HG02840 (cell line): ENCODE results near the gene RSPH4A.
"Not testable (repeated sequence)": the region's sequence is repeated elsewhere in the genome, so short reads cannot be mapped to it uniquely, and the experiment has no call there.

Experiments
- ATAC-seq: cut with Tn5 transposase; IDR thresholded peaks from one replicate; pipeline ENCODE4 v1.9.1; 2021; ENCODE audit warnings: mild to moderate bottlenecking, moderate library complexity, moderate number of reproducible peaks; ENCODE audit not compliant: unreplicated experiment, low FRiP score

RSPH4A gene

GRCh38 chr6:116624036-116624805 lies 7.9 kb downstream of the RSPH4A start:
- no peak for ATAC-seq

GRCh38 chr6:116625872-116626271 lies 9.6 kb downstream of the RSPH4A start:
- no peak for ATAC-seq

GRCh38 chr6:116629563-116629981 lies 13.3 kb downstream of the RSPH4A start:
- ATAC-seq: no peak

DNA sequence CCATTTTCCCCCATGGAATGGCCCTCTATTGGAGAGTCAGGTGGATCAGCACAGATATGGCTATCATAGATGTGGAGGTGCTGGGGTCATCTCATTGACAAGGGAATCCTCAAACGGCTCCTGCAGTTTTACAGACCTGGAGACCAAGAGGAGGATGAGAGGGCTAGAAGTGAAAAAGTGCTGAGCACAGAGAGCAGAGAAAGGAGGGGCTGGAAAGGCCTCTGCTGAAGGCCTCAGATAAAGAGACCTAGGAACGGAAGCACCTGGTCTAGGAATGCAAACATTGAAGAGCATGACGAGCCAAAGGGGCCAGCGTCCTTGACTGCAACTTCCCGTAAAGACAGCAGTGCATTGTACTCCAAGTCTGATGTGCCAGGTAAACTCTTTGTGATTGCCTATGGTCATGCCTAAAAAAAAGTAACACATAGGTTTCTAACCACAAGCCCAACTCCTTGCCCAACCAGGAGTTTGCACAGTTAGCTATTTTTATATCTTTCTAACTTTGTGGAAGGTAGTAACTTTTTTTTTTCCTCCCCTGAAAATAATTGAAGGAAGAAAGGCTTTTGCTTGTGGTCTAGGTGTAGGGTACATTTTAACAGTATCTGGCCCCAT lies 15.2 kb downstream of the RSPH4A start:
- no peak for ATAC-seq

DNA sequence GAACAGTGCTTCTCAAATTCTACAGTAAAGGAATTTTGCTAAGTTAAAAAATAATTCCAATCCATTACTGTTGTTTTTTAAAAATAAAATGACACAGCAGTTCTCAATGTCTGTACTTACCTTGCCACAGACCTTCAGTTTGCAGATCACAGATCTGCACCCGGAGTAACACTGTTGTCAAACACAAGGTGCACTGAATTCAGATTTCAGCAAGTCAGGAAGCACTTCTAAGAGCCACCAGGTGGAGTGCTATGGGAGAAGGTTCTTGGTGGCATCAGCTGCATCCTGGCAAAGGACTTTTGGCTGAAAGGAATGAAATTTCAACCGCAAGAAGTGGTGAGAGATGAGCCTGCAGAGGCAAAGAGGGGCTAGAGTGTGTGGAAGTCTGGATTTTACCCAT lies 17.4 kb downstream of the RSPH4A start:
- no peak for ATAC-seq

DNA sequence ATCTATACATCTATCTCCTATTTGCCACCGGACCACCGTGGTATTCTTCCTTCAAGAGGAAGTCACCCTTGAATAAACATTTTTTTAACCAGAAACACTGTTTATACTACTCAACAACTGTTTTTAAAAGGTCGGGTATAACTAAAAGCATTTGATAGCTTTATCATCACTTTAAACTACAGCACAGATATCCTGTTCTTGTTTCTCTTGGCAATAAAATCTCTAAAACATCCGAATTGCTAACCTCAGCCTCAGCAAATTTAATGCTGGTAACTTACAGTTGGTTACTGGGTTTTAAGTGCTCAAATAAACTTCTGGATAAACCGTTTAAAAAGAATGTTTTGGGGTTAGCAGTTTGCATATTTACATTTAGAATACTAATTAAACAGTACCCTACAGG lies 31.9 kb downstream of the RSPH4A start:
- ATAC-seq: no peak

- no peak for ATAC-seq
Measured at GRCh38 chr6:116649129-116649528, 32.9 kb downstream of the RSPH4A start.

DNA sequence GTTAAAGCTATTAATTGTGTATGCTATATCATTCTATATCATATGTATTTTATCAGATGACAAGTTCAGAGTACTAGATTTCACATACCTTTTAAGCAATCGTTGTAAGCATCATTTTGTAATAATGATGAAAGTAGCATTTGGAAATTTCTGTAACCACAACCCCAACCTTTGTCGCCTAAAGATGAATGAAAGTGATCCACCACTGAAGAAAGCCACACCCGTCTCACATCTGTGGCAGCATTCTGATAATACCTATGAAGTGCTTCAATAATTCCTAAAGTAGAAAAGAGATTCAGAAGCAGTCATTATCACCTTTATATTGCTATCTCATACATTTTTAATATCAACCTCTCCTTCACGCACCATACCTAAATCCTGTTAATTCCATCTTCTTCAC lies 35.6 kb downstream of the RSPH4A start:
- no peak for ATAC-seq

- ATAC-seq: no peak
Measured at GRCh38 chr6:116661594-116661993, 45.3 kb downstream of the RSPH4A start.

- ATAC-seq: no peak
Measured at GRCh38 chr6:116662202-116662601, 45.9 kb downstream of the RSPH4A start.

GRCh38 chr6:116663308-116663707 lies 47.0 kb downstream of the RSPH4A start:
- ATAC-seq: no peak

DNA sequence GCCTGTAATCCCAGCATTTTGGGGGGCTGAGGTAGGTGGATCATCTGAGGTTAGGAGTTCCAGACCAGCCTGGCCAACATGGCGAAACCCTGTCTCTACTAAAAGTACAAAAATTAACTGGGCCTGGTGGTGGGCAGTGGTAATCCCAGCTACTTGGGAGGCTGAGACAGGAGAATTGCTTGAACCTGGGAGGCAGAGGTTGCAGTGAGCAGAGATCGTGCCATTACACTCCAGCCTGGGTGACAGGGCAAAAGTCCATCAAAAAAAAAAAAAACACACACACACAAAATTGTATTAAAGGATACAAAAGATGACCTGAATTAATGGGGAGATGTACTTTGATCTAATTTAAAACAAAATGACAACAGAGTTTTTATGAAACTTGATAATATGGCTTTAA lies 47.9 kb downstream of the RSPH4A start:
- not testable (repeated sequence) for ATAC-seq

DNA sequence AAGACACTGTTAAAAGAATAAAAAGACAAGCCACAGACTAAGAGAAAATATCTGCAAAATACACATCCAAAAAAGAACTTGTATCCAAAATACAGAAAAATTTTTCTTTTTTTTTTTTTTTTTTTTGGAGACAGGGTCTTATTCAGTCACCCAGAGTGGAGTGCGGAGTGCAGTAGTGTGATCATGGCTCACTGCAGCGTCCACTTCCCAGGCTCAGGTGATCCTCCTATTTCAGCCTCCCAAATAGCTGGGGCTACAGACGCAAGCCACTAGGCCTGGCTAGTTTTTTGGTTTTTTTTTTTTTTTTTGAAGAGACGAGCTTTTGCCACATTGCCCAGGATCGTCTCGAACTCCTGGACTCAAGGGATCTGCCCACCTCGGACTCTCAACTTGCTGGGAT lies 49.2 kb downstream of the RSPH4A start:
- no peak for ATAC-seq

GRCh38 chr6:116666869-116667268 lies 50.6 kb downstream of the RSPH4A start:
- no peak for ATAC-seq

GRCh38 chr6:116667623-116668022 lies 51.3 kb downstream of the RSPH4A start:
- ATAC-seq: no peak

- no peak for ATAC-seq
Measured at GRCh38 chr6:116672306-116672705, 56.0 kb downstream of the RSPH4A start.

DNA sequence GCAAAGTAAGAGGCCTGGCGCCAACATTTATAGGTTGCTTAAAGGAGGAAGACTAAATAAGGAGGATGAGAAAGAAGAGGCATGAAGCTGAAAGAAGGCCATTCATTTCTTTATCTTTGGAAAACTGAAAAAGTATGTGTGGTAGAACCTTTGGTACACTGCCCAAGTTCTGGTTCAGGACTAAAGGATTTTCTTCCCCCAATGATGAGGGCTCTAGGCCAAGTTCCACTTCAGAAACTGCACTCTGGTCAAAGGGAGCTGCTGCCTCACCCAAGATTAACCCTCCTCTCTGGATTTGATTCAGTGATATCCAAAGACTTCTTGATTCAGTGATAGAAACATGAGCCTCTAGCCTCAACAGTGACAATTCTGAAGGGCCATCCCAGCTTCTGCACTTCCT lies 59.7 kb downstream of the RSPH4A start:
- no peak for ATAC-seq

GRCh38 chr6:116680880-116681672 lies 64.8 kb downstream of the RSPH4A start, which contains the start of gene KPNA5:
Gene KPNA5, plus strand, starts transcription at chr6:116681211. Its CDS starts 124 bp downstream, at chr6:116681335.
- peak; percentile 97 for ATAC-seq

GRCh38 chr6:116682334-116682712 lies 66.0 kb downstream of the RSPH4A start:
- ATAC-seq: no peak
